GM18861 (cell line): Measurements from ENCODE around the gene RACK1.
A peak's percentile ranks its signal among the peaks of the same experiment; 100 is the strongest.
"Not testable (repeated sequence)": the region's sequence is repeated elsewhere in the genome, so short reads cannot be mapped to it uniquely, and the experiment has no call there.

Source experiments
- ATAC-seq: cut with Tn5 transposase; IDR thresholded peaks from one replicate; pipeline ENCODE4 v1.9.1; 2021; ENCODE audit not compliant: unreplicated experiment

RACK1 gene

DNA sequence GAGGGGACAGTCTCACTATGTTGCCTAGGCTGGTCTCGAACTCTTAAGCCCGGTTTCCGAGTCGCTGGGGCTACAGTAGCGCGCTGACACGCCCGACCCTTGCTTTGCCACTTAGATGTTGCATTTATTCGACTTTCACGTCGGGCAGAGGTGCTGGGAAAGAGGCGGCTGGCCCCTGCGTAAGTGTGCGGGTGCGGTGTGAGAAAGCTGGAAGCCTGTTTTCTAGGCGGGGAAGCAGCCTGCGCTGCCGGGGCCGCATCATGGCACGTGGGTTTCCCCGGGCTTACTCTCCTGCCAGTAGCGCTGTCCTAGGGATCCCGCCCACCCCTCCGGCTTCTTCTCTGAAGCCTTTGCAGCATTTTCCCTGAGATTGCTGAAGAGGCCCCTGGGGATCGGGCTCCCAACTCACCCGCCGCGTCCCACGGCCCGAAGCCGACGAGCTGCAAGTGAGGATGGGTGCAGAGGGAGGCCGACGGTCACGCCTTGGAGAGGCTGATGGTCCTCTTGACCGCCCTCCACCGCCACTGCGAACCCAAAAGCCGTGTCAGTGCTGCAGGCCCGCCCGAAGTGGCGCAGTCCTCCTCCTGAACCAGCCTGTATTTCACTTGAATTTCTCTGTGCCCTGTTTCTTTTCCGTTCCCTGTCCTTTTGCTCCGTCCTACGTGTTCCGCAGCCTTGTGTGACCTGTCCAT, 26.4 kb downstream of the RACK1 start:
- ATAC-seq, result peak; percentile 10

DNA sequence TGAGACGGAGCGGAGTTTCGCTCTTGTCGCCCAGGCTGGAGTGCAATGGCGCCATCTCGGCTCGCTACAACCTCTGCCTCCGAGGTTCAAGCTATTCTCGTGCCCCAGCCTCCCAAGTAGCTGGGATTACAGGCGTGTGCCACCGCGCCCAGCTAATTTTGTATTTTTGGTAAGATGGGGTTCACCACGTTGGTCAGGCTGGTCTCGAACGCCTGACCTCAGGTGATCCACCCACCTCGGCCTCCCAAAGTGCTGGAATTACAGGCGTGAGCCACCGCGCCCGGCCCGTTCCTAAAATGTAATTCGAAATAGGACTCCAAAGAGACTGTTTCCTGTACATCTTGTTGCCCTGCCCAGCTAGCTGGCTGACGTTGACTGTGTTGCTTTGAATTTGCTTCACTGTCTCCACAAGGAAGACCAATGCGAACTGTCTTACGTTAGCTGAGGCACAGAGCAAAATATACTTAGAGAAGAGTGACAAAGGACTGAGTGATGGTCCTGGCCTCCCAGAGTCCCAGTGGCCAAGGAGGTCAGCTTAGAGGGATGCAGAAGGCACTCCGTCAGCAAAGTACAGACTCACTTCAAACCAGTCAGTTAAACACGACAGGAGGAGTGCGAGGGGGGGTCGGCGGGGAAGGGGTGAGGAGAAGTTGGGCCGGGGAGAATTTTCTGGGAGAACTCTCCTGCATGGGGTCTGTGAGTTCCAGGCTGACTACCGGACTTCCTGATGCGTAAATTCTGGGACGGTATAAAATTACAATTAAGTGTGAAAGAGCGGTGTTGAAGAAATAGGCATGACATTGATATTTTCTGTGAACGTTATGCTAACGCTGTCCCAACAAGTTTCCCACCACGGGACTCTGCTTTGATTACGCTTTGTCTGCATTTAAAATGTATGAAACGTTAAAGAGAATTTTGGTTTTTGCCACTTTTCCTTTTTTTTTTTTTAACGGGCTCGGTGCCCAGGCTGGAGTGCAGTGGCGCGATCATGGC, 27.4 kb downstream of the RACK1 start:
- ATAC-seq, result no peak

GRCh38 chr5:181214249-181214648, 29.5 kb downstream of the RACK1 start:
- ATAC-seq, result not testable (repeated sequence)

DNA sequence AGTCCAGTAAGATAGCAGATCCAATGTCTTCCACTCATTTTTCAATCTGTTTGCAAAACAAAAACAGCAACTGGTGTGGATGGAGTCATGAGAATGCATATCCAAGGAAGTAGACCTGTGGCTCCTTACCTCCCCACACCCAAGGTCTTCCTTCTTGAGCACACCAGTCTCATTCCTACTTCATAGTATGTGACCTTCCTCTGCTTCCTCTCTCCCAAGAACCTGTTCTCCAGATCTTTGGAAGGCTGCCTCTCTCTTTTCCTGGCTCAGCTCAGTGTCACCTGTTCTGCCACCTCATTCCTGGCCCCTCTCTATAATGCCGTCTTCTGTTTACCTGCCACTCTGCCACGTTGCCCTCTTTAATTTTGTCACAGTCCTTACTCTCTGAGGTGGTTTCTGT, 30.8 kb downstream of the RACK1 start:
- ATAC-seq, result no peak

GRCh38 chr5:181212080-181212479, 31.6 kb downstream of the RACK1 start:
- ATAC-seq, result no peak

GRCh38 chr5:181211208-181211607, 32.5 kb downstream of the RACK1 start:
- no peak for ATAC-seq

DNA sequence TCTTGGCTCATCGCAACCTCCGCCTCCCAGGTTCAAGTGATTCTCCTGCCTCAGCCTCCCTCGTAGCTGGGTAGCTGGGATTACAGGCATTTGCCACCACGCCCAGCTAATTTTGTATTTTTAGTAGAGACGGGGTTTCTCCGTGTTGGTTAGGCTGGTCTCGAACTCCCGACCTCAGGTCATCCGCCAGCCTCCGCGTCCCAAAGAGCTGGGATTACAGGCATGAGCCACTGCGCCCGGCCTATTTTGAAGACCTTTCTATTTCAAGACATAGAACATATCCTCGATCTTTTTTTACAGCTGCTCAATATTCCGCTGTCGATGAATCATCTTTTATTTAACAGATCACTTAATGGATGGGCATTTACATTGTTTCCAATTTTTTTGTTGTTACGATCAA, 33.0 kb downstream of the RACK1 start:
- not testable (repeated sequence) for ATAC-seq

DNA sequence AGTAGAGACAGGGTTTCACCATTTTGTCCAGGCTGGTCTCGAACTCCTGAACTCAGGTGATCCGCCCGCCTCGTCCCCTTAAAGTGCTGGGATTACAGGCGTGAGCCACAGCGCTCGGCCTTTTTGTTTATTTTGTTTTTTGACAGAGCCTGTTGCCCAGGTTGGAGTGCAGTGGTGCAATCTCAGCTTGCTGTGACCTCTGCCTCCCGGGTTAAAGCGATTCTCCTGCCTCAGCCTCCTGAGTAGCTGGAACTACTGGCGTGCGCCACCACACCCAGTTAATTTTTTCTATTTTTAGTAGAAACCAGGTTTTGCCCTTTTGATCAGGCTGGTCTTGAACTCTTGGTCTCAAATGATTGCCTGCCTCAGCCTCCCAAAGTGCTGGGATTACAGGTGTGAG, 33.6 kb downstream of the RACK1 start:
- not testable (repeated sequence) for ATAC-seq

DNA sequence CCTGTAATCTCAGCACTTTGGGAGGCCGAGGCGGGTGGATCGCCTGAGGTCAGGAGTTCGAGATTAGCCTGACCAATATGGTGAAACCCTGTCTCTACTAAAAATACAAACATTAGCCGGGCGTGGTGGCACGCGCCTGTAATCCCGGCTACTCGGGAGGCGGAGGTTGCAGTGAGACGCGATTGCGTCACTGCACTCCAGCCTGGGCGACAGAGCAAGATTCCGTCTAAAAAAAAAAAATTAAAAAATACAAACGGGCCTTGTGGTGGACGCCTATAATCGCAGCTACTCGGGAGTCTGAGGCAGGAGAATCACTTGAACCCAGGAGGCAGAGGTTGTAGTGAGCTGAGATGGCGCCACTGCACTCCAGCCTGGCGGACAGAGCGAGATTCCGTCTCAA, 34.7 kb downstream of the RACK1 start:
- not testable (repeated sequence) for ATAC-seq

- ATAC-seq, result no peak
Observed at GRCh38 chr5:181207960-181208253, 35.8 kb downstream of the RACK1 start.

DNA sequence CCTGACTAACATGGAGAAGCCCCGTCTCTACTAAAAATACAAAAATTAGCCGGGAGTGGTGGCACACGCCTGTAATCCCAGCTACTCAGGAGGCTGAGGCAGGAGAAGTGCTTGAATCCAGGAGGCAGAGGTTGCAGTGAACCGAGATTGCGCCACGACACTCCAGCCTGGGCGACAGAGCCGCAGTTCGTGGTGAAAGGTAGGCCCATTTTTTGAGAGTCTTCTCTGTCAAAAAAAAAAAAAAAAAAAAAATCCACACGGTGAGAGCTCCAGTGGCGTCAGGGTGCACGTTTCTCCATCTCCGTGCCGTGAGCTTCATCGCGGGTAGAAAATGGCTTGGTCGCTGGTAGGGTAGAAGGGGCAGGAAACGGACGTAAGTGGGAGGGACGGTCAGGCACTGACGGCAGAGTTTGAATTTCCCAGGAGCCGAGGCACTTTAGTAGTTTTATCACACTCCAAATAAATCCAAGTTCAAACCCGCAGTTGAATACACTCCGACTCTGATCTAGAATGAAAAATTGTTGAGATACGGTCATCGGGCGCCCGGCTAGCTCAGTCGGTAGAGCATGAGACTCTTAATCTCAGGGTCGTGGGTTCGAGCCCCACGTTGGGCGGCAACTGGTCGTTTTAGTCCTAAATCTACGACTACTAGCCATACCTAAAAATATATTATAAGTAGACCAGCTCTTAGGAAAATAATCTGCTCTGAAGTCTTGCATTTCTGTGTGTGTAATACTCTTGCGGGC, 36.3 kb downstream of the RACK1 start:
- peak; percentile 29 for ATAC-seq

GRCh38 chr5:181205761-181206649, 37.7 kb downstream of the RACK1 start:
- ATAC-seq, result no peak

GRCh38 chr5:181204826-181205760, 38.6 kb downstream of the RACK1 start, which contains the start of gene TRIM7:
Gene TRIM7 (minus strand): TSS chr5:181205196. CDS start chr5:181205110, 86 bp downstream.
- ATAC-seq, result no peak

DNA sequence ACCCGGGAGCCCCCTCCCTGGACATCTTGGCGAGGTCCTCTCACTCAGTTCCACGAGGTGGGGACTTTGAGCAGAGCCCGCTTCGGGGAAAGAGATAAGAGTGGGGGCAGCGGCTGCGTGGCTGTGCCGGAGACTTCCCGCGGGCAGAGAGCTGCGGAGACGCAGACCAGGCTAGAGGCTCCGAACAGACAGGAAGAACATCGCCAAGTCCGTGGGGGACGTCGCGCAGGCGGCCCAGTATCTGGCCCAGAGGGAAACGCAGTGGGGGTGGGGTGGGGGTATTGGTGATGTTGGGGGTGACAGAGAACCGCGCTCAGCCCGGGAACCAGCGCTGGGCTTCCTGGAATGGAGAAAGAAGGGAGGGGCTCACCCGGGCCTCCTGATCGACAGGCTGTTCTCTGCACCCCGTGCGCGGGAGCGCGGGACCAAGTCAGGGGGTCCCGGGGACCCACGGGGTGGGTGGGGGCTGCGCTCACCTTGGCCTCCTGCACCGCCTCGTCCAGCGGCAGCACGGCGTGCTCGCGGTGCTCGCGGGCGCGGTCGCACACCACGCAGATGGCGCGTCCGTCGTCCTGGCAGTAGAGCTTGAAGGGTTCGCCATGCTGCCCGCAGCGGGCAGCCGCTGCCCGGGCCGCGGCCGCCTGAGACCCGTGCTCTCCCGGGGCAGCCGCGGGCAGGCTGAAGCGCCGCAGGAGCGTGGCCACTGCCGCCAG, 39.4 kb downstream of the RACK1 start:
- no peak for ATAC-seq

- ATAC-seq, result no peak
Observed at GRCh38 chr5:181203777-181204112, 40.0 kb downstream of the RACK1 start.

- ATAC-seq, result no peak
Observed at GRCh38 chr5:181203093-181203711, 40.5 kb downstream of the RACK1 start.

- ATAC-seq, result no peak
Observed at GRCh38 chr5:181200816-181201215, 42.9 kb downstream of the RACK1 start.

- ATAC-seq, result no peak
Observed at GRCh38 chr5:181199881-181200638, 43.6 kb downstream of the RACK1 start.
